B cell (primary cell): ENCODE measurements around the gene SYCE3. TPM values are rescaled to one million over a fixed set of nuclear protein-coding genes. Genes with fewer than 3 reads are reported as not detected.

Experiments used
- ATAC-seq: fragments of 200-7000 bp; cut with Tn5 transposase; one replicate; pipeline ENCODE4 v1.10.0; 2021; ENCODE audit warnings: low read depth, mild to moderate bottlenecking, moderate number of reproducible peaks, moderate library complexity
- CTCF ChIA-PET: fragments of 350-600 bp; sonication (Branson Sonifier 250); formaldehyde crosslinking; loops from one replicate; lab custom pipeline; 2021; ENCODE audit warnings: antibody characterized with exemption, inconsistent platforms; lab: Charles Lee
- POLR2A ChIA-PET: fragments of 350-600 bp; sonication (Branson Sonifier 250); formaldehyde crosslinking; loops from one replicate; lab custom pipeline; 2021; ENCODE audit warnings: antibody characterized with exemption; lab: Charles Lee
- DNase-seq: peaks from one replicate; pipeline ENCODE4 v3.0.0; 2013
- H2AFZ ChIP-seq: 2 replicates; pipeline ENCODE4 v1.6.1; 2012; ENCODE audit warnings: mild to moderate bottlenecking, low read depth, low read length; ENCODE audit not compliant: insufficient read depth, poor library complexity, severe bottlenecking
- H3K27ac ChIP-seq, 2 donors: 1 replicate in 1 of 2; 2 replicates in 1 of 2; pipeline ENCODE4 v1.5.1; 2012 to 2013; ENCODE audit warnings: low read length in 2 of 2, mild to moderate bottlenecking in 2 of 2, moderate library complexity in 1 of 2
- H3K27me3 ChIP-seq, 4 experiments: fragments of 200-600 bp in 1 of 4; sonication (generic) in 1 of 4; replicated peaks in 1 of 4; 1 replicate in 2 of 4; 2 replicates in 2 of 4; pipeline versions ENCODE4 v1.6.1 to v1.7.0; 2013 to 2016; ENCODE audit warnings: low read length in 3 of 4, mild to moderate bottlenecking in 2 of 4, mixed read lengths in 1 of 4, moderate library complexity in 1 of 4; ENCODE audit not compliant: insufficient read depth in 4 of 4, control insufficient read depth in 3 of 4; ENCODE audit errors: control extremely low read depth in 1 of 4
- H3K36me3 ChIP-seq, 2 experiments: replicated peaks in 1 of 2; 1 replicate in 1 of 2; 2 replicates in 1 of 2; pipeline versions ENCODE4 v1.6.1 to v1.7.1; 2013; ENCODE audit warnings: low read length in 1 of 2; ENCODE audit not compliant: insufficient read depth in 2 of 2, control insufficient read depth in 1 of 2; ENCODE audit errors: control extremely low read depth in 1 of 2, extremely low read depth in 1 of 2
- H3K4me1 ChIP-seq, 2 donors: fragments of 200-600 bp in 1 of 2; sonication (generic) in 1 of 2; 1 replicate in 1 of 2; 2 replicates in 1 of 2; pipeline versions ENCODE4 v1.5.1 to v1.6.1; 2013 to 2017; ENCODE audit warnings: low read length in 2 of 2; ENCODE audit not compliant: control insufficient read depth in 2 of 2, insufficient read depth in 2 of 2
- H3K4me2 ChIP-seq: replicated peaks from 2 replicates; pipeline ENCODE3; 2012; ENCODE audit warnings: mild to moderate bottlenecking, low read depth, low read length; ENCODE audit not compliant: poor library complexity, severe bottlenecking
- H3K4me3 ChIP-seq, 5 experiments: fragments of 200-600 bp in 1 of 5; sonication (generic) in 1 of 5; 1 replicate in 3 of 5; 2 replicates in 2 of 5; pipeline versions ENCODE4 v1.5.1 to v1.7.0; 2011 to 2016; ENCODE audit warnings: low read length in 4 of 5, mild to moderate bottlenecking in 4 of 5, low read depth in 2 of 5, control low read depth in 1 of 5, moderate library complexity in 1 of 5; ENCODE audit not compliant: insufficient read depth in 1 of 5; ENCODE audit errors: control extremely low read depth in 1 of 5, extremely low read depth in 1 of 5
- H3K79me2 ChIP-seq: fragments of 200-600 bp; sonication (generic); one replicate; pipeline ENCODE4 v1.6.0; 2016; ENCODE audit warnings: low read length; ENCODE audit not compliant: control insufficient read depth, insufficient read depth
- H3K9ac ChIP-seq: fragments of 200-600 bp; sonication (generic); 2 replicates; pipeline ENCODE4 v1.6.1; 2017; ENCODE audit warnings: mild to moderate bottlenecking, low read length, moderate library complexity
- H3K9me3 ChIP-seq, 3 donors: one replicate each; pipeline versions ENCODE4 v1.6.1 to v1.7.1; 2013; ENCODE audit warnings: low read length in 2 of 3; ENCODE audit not compliant: control insufficient read depth in 2 of 3, insufficient read depth in 1 of 3; ENCODE audit errors: control extremely low read depth in 1 of 3
- H4K20me1 ChIP-seq: 2 replicates; pipeline ENCODE4 v1.6.0; 2012; ENCODE audit warnings: mild to moderate bottlenecking, low read length; ENCODE audit not compliant: insufficient read depth, control insufficient read depth, poor library complexity, severe bottlenecking
- H3K27ac Mint-ChIP-seq: one replicate; pipeline ENCODE4 v1.8.0; 2021; ENCODE audit warnings: mixed read lengths
- H3K27me3 Mint-ChIP-seq: one replicate; pipeline ENCODE4 v1.8.0; 2021; ENCODE audit warnings: mixed read lengths
- H3K4me1 Mint-ChIP-seq: one replicate; pipeline ENCODE4 v1.8.0; 2021; ENCODE audit warnings: mixed read lengths
- H3K4me3 Mint-ChIP-seq: one replicate; pipeline ENCODE4 v1.8.0; 2021; ENCODE audit warnings: mixed read lengths
- H3K9me3 Mint-ChIP-seq: one replicate; pipeline ENCODE4 v1.8.0; 2022; ENCODE audit warnings: mixed read lengths; ENCODE audit not compliant: insufficient read depth
- CTCF ChIP-seq: fragments of 200-600 bp; IDR thresholded peaks from one replicate; pipeline ENCODE4 v1.8.0; 2022; ENCODE audit warnings: antibody characterized with exemption, mild to moderate bottlenecking
- EZH2 ChIP-seq: IDR thresholded peaks from 2 replicates; pipeline ENCODE4 v1.6.1; 2012; ENCODE audit warnings: borderline replicate concordance, low read depth, mild to moderate bottlenecking, moderate library complexity, low read length; ENCODE audit not compliant: insufficient read depth, poor library complexity, severe bottlenecking
- WGBS: methylation state at CpG from one replicate; pipeline ENCODE4 v1.1.5; 2013; ENCODE audit warnings: missing lambda C conversion rate; ENCODE audit not compliant: insufficient coverage; 5-methylcytosine and 5-hydroxymethylcytosine counted together
- intact Hi-C: fragments of 100-400 bp; cut with micrococcal nuclease; formaldehyde crosslinking; loops from one replicate; pipeline ENCODE4 v1.10.0; 2022
- polyA plus RNA-seq: library from polyadenylated mRNA; depleted of rRNA; stranded (reverse); fragments of >200 nt; gene quantifications from 2 replicates; pipeline ENCODE4 v1.2.3, GENCODE V29; 2012
- total RNA-seq, 2 donors: library from RNA; stranded (reverse); fragments of 120-200 nt in 1 of 2; gene quantifications; 1 replicate in 1 of 2; 2 replicates in 1 of 2; pipeline versions ENCODE4 v1.2.3 to v1.2.4, GENCODE V29; 2013 to 2022

Gene SYCE3
- total and polyA plus RNA-seq, 2 donors (not counting 1 experiment from before 2014, with no cell fraction given) = not detected

- Histone ChIP-seq H3K4me3 (no peak overlapping the region), H3K4me1 (peaks cover 0 to 18% of the 10 kb centered on the region in 2 donors), H2AFZ (no peak overlapping the region), H3K4me2 (no peak overlapping the region), H3K27me3 (no peaks in the 10 kb centered on the region), H3K79me2 (no peaks in the 10 kb centered on the region), H4K20me1 (peaks cover 4% of the 10 kb centered on the region), H3K9me3 (no peaks in the 10 kb centered on the region), H3K36me3 (peaks cover 0 to 26% of the 10 kb centered on the region in 2 experiments), H3K27ac (no peak overlapping the region), H3K9ac (no peak overlapping the region)
- intact Hi-C loops = no loop called here
- Mint-ChIP-seq H3K9me3 (no peaks in the 10 kb centered on the region), H3K4me1 (peaks cover 18% of the 10 kb centered on the region), H3K27me3 (no peaks in the 10 kb centered on the region), H3K4me3 (no peak overlapping the region), H3K27ac (no peak overlapping the region)
- POLR2A ChIA-PET = interaction anchor here (0.7 kb wide), 1 partner anchor 9 kb away, joined by 3 read pairs; no protein-coding TSS in a partner anchor
- DNase-seq (no peak), ATAC-seq (no peak)
- CTCF ChIA-PET = no interaction called here
- no peak for TF ChIP-seq CTCF
- no peak for TF ChIP-seq EZH2
- 97% methylated on average over 23 of the region's 26 CpGs for WGBS
These were observed 11.0 kb upstream of the SYCE3 start for GRCh38 chr22:50573491-50574382.

DNA sequence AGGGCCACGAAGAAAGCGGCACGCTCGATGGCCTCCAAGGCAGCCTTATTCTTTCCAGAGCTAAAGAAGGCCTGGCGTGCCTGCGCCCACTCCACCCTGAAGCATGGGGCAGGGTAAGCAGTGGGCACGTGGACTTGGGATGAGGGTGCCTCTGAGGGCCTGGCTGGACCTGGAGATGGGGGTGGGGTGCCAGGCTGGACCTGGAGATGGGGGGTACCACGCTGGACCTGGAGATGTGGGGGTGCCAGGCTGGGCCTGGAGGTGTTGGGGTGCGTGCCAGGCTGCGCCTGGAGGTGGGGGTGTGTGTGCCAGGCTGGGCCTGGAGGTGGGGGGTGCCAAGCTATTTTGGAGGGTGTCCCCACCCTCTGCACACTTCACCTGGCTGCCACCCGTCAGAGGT lies 10.2 kb upstream of the SYCE3 start:
- peaks cover 18% of the 10 kb centered on the region for H3K4me1 Mint-ChIP-seq
- Histone ChIP-seq H3K27me3 (no peaks in the 10 kb centered on the region), H4K20me1 (no peaks in the 10 kb centered on the region), H3K36me3 (peaks cover 0 to 23% of the 10 kb centered on the region in 2 experiments), H3K79me2 (no peaks in the 10 kb centered on the region), H3K9me3 (no peaks in the 10 kb centered on the region), H3K4me1 (peaks cover 0 to 18% of the 10 kb centered on the region in 2 donors), H3K4me2 (no peak overlapping the region), H3K4me3 (no peak overlapping the region), H3K9ac (no peak overlapping the region), H3K27ac (no peak overlapping the region), H2AFZ (no peak overlapping the region)
- ChIA-PET CTCF (no interaction called here), POLR2A (interaction anchor here (0.7 kb wide), 1 partner anchor 8 kb away, joined by 3 read pairs; no protein-coding TSS in a partner anchor)
- DNase-seq (no peak), ATAC-seq (no peak)
- no peak for TF ChIP-seq CTCF
- no peak for TF ChIP-seq EZH2
- no peak overlapping the region for H3K27ac Mint-ChIP-seq
- intact Hi-C loops = no loop called here
- H3K27me3 Mint-ChIP-seq = no peaks in the 10 kb centered on the region
- H3K4me3 Mint-ChIP-seq = no peak overlapping the region
- no peaks in the 10 kb centered on the region for H3K9me3 Mint-ChIP-seq
- WGBS = 97% methylated on average over 9 of the region's 11 CpGs
